Activated CD4-positive, alpha-beta T cell treated with anti-CD3 and anti-CD28 coated beads, Interleukin-10, Interleukin-2, amounts not matched to agents 100 ng/mL and 50 ng/mL, durations not matched to agents 16 hours and 8 hours (primary cell): Measurements from ENCODE around the gene ABO.
"Not testable (repeated sequence)": the region's sequence is repeated elsewhere in the genome, so short reads cannot be mapped to it uniquely, and the experiment has no call there.

ENCODE experiments used
- DNase-seq: peaks from one replicate; pipeline ENCODE4 v3.0.0-alpha.2; 2020

The ABO gene

DNA sequence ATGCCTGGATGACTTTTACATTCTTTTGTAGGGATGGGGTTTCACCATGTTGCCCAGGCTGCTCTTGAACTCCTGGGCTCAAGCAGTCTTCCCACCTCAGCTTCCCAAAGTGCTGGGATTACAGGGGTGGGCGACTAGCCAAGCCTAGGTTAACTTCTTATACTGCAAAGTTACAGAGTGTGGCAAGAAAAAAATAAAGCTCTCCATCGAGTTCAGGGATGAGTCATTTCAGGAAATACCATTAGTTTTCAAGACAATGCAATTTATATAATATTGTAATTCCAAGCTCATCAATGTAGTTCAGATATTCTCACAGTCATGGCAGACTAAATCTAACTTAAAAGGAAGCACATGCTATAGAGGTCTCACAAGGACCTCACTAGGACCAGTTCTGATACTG is 11.5 kb upstream of the ABO start:
- no peak for DNase-seq

DNA sequence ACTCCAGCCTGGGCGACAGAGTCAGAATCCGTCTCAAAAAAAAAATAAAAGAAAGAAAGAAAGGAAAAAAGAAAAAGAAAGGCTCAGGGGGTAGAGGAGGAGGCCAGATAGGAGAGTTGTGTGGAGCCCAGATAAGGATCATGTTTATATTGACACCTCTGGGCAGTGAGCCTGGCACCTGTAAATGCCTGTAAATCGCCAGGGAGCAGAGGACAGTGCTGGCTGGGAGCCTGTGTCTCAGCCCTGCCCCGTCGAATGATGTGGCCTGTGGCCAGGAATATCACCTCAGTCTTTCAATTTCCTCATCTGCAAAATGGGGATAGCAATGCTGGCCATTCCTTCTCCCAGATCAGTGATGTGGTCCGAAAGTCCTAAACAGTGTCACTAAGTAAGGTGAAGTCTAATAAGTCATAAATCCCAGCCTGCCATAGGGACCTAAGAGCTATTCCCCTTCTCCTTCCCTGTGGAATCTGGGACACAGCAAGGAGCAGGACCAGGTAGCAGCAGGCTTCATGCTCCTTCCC is 10.3 kb upstream of the ABO start:
- DNase-seq = no peak

DNA sequence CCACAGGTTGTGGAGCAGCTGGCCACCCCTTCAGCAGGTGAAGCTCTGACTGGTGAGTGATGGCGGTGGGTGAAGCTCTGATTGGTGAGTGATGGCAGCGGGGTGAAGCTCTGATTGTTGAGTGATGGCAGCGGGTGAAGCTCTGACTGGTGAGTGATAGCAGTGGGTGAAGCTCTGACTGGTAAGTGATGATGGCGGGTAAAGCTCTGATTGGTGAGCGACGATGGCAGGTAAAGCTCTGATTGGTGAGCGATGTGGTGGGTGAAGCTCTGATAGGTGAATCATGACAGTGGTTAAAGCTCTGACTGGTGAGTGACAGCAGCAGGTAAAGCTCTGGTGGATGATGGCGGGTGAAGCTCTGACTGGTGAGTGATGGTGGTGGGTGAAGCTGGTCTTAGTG is 9.4 kb upstream of the ABO start:
- no peak for DNase-seq

GRCh38 chr9:133283255-133284032 is 8.4 kb upstream of the ABO start:
- not testable (repeated sequence) for DNase-seq

DNA sequence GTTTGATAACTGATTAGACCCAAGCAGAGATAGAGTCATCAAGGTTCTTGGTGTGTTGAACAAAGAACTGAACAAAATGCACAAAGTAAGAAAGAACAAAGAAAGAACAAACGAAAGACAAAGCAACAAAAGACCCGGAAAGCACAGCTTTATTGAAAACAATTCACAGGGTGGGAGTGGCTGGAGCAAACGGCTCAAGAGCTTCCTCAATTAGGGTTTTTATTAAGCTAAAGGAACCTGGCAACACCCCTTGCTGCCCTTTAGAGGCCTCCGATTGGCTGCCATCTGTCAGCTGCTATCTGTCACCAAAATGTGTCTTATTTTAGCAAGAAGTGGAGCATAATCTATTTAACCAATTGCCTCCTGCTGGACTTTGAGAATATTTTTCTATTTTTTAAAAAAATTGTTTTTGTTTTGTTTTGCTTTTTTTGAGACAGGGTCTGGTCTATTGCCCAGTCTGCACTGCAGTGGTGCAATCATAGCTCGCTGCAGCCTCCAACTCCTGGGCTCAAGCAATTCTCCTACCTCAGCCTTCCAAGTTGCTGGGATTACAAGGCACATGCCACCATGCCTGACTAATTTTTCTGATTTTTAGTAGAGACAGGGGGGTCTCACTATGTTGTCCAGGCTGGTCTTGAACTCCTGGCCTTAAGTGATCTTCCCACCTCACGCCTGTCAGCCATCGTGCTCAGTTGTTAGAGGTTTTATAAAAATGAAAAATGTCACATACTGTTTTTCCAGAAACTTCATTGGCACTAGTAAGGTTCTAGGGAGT is 7.7 kb upstream of the ABO start:
- DNase-seq = no peak

DNA sequence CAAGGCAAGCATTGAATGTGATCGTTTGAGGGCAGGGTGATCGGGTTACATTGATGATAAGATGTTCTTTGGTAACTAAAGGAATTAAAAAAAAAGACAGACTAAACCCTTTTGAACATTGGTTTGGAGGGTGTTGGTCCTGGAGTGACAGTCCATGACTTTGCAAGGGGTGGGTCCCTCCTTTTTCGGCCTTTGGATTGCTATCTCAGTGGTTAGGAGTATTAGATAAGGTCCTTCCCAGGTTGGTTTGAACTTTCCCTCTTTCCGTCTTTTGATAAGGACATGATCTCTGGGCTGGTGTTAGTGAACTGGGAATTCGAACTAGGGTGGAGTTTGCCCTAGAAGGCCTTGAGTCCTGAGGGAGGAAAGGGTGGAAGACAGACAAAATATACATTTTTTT is 5.4 kb upstream of the ABO start:
- no peak for DNase-seq

DNA sequence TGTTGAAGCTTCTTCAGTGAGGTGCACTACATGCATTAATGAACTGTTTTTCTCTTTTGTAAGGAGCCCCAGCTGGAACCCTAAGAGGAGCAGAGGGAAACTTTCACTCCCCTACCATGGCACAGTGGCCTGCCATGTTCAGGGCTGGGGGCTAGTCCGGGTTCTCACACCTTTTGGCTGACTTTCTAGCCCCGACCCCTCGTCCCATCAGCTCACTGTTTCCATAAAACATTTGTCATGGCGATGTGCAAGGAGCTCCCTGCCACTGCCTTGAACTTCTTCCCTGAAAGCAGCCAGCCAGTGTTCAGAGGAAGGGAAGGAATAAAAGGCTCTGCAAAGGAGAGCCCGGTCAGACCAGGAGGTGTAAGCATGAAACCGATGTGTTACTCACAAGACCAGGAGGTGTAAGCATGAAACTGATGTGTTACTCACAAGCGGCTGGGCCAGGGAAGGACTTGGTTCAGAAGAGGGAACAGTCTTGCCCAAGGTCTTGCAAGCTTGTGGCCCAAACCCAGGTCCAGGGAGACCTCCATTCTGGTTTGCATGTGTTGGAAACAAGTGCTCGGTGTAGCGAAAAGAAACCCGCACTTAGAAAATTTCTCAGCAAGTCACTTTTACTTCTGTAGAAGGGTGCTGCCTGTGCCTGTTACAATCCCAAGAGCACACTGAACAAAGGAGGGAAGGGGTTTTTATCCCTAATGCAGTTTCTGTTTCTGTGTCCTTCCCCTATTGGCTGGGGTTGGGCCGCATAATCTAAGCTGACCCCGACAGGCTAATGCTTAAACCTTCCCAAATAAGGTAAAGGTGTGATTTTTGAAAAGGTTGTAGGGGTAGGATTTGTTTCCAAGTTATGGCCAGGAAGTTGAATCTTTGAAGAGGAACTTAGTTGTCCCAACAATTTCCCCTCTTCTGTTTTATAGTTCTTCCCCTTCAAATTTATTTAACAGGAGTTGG is 3.4 kb upstream of the ABO start:
- no peak for DNase-seq

GRCh38 chr9:133277467-133277866 is 2.5 kb upstream of the ABO start:
- DNase-seq = no peak

DNA sequence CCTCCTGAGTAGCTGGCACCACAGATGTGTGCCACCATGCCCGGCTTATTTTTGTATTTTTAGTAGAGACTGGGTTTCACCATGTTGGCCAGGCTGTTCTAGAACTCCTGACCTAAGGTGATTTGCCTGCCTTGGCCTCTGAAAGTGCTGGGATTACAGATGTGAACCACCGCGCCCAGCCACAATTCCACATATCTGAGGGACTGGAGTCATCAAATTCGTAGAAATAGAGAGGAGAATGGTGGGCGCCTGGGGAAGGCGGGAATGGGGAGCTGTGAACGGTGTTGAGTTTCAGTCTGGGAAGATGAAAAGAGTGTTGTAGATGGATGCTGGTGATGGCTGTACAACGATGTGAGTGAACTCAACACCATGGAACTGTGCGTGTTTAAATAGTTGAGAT is 1.9 kb upstream of the ABO start:
- no peak for DNase-seq

- no peak for DNase-seq
Measured at GRCh38 chr9:133276001-133276884, 1.2 kb upstream of the ABO start.

DNA sequence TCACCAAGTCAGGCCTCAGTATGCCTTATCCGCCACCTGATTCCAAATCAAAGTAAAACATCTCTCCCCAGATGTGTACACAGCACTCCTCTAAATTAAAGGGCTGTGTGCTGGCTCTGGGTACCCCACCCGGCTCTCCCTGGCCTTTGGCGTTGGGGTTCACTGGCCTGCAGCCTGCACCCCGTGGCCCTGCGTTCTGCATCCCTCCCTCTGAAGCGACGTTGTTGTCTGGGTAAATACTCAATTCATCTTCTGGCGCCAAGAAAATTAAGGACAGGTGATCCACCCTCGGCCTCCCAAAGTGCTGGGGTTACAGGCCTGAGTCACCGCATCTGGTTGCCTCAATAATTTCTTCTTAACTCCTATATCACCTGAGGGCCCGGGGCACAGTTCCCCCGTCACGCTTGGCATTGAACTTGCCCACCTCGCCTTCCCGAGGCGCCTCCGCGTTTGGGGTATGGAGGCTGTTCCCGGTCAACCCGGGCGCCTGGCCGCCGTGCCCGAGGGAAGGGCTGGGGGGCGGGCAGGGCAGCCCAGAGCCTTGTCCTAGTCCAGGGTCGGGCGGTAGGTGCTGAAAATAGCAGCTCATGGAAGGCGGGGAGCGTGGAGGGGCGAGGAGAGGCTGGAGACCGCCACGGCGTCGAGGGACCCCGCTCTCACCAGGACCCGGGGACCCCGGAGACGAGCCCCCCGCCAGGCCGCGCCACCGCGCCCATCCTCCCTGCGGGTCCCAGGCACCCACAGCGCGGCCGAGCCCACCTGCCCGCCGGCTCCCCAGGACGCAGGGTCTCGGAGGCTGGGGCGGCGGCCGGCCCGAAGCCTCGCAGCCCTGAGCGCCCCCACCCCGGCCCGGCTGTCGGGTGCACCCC is 531 bp downstream of the ABO start:
- DNase-seq = no peak

DNA sequence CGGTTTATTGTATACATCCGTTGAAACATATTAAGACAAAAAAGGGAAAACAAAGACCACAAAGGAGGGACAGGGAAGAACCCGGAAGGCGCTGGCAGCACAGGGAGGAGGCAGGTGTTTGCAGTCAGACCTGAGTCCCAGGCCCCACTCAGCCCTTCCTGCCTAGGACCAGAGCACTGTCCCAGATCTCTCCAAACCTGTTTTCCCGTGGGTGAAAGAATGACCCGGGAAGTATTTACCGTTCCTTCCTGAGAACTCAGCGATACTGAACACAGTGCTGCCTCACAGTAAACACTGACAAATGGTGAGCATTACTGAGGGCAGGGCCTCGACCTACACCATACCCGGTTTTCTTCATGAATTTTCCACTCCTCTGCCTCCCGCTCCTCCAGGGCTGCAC is 1.2 kb downstream of the ABO start:
- no peak for DNase-seq

DNA sequence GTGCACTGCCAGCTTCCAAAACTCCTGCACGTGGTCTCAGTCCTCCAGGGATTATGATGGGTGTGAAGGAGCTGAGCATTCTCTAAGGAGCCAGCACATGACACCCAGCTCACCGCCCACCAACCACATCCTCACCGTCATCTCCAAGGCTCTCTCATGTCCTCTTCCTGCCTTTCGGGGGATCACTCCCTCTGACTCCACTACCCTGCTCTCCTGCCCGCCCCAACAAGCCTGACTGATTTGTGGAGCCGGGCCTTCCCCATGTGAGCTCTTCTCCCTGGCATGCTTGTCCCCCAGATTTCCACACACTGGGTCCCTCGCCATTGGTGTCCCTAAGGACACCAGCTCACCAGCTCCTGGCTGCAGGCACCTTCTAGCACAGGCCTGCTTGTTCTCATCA is 1.9 kb downstream of the ABO start:
- DNase-seq = no peak

GRCh38 chr9:133269537-133270362 is 5.3 kb downstream of the ABO start:
- no peak for DNase-seq

- DNase-seq = not testable (repeated sequence)
Measured at GRCh38 chr9:133269136-133269535, 5.9 kb downstream of the ABO start.

DNA sequence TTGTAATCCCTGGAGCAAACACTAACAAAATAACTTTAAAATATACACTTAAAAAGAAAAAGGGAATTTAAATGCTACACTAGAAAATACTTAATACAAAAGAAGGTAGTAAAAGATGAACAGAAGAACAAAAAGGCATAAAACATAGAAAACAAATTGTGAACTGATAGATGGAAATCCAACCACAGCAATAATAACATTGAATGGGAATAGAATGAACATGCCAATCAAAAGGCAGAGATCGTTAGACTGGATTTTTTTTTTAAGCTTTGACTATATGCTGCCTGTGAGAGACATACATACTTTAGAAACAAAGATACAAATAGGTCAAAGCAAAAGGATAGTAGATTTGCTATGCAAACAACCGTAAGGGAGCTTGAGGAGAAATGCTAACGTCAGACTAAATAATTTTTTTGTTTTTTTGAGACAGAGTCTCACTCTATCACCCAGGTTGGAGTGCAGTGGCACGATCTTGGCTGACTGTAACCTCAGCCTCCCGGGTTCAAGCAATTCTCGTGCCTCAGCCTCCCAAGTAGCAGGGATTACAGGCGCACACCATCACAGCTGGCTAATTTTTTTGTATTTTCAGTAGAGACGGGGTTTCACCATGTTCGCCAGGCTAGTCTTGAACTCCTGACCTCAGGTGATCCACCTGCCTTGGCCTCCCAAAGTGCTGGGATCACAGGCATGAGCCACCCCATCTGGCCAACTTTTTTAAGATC is 6.5 kb downstream of the ABO start:
- DNase-seq = no peak

DNA sequence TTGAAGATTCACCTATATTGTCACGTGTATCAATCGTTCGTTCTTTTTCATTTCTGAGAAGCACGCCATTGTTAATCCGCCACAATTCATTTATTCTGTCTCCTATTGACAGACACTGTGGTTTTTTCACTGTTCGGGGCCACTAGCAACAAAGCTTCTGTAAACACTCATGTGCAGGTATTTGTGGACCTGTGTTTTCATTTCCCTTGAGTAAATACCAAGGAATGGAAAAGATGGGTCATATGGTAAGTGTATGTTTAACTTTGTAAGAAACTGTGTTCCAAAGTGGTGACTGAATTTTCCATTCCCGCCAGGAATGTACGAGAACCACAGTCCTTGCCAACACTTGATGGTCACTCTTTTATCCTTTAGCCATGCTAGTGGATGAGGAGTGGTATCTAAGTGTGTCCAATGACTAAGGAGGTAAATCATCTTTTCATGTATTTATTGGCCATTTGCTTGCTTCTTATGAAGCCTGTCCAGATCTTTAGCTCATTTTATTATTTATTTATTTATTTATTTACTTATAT is 10.7 kb downstream of the ABO start:
- no peak for DNase-seq

DNA sequence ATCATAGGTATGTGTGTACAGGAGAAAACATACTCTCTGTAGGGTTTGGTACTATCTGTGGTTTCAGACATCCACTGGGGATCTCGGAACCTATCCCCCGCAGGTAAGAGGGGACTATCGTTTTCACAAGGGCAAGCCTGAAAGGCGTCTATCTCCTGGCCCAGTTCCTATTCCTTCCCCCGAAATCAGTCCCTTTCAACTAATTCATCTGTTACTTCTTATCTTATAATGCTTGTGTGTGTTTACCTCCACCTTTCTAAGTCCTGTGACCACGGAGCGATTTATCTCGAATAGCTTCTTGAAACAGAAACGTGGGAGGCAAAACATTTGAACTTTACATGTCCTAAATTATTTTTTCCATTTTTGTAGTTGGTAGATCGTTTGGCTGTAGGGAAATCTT is 11.4 kb downstream of the ABO start:
- DNase-seq = no peak

DNA sequence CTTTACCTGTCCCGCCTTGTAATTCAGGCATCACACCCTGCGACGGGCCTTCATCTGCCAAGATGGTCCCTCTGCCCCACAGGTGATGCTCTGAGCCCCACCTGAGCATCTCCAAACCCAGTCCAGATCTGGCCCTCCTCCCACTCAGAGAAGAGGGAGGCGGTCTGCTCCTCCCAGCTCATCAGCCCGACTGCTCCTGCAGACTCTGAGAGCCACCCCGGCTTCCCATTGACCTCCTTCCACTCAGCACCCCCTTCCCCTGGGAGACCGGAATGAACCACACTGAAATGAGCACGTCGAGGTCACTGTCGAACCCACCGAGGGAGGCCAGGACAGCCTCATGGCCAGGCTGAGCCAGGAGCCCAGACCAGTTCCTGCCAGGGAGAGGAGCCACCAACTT is 12.8 kb downstream of the ABO start:
- DNase-seq = no peak
